GM12801 (cell line): ENCODE data around the gene MCC.

Experiments
- TF ChIP-seq, protein P1 (sequence below): IDR thresholded peaks from one replicate; pipeline ENCODE4 v1.5.1; 2011; ENCODE audit warnings: control low read depth; ENCODE audit not compliant: insufficient read length; ENCODE audit errors: extremely low read depth

Gene MCC

GRCh38 chr5:113093558-113093957 is 394.7 kb downstream of the MCC start:
- TF ChIP-seq, protein P1, sequence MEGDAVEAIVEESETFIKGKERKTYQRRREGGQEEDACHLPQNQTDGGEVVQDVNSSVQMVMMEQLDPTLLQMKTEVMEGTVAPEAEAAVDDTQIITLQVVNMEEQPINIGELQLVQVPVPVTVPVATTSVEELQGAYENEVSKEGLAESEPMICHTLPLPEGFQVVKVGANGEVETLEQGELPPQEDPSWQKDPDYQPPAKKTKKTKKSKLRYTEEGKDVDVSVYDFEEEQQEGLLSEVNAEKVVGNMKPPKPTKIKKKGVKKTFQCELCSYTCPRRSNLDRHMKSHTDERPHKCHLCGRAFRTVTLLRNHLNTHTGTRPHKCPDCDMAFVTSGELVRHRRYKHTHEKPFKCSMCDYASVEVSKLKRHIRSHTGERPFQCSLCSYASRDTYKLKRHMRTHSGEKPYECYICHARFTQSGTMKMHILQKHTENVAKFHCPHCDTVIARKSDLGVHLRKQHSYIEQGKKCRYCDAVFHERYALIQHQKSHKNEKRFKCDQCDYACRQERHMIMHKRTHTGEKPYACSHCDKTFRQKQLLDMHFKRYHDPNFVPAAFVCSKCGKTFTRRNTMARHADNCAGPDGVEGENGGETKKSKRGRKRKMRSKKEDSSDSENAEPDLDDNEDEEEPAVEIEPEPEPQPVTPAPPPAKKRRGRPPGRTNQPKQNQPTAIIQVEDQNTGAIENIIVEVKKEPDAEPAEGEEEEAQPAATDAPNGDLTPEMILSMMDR, result no peak

DNA sequence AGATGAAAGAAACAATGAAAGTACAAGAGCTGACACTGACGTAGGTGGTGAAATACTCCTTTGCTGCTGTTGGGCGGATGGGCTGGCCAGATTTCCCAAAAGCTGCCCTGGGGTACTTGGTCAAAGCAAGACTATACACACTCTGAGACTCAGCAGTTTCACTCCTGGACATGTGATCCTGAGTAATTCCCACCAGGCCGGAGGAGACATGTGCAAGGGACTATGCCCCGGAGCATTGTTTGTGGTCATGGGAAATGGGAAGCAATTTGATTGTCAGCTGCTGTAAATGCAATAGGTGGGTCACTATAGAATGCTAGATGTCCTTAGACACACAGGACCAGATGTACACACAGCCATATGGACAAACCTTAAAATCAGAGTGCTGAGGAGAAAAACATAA is 395.6 kb downstream of the MCC start:
- TF ChIP-seq, protein P1, result no peak

GRCh38 chr5:113091622-113092021 is 396.6 kb downstream of the MCC start:
- TF ChIP-seq, protein P1, result no peak

GRCh38 chr5:113090336-113091106 is 397.7 kb downstream of the MCC start:
- TF ChIP-seq, protein P1, result no peak

DNA sequence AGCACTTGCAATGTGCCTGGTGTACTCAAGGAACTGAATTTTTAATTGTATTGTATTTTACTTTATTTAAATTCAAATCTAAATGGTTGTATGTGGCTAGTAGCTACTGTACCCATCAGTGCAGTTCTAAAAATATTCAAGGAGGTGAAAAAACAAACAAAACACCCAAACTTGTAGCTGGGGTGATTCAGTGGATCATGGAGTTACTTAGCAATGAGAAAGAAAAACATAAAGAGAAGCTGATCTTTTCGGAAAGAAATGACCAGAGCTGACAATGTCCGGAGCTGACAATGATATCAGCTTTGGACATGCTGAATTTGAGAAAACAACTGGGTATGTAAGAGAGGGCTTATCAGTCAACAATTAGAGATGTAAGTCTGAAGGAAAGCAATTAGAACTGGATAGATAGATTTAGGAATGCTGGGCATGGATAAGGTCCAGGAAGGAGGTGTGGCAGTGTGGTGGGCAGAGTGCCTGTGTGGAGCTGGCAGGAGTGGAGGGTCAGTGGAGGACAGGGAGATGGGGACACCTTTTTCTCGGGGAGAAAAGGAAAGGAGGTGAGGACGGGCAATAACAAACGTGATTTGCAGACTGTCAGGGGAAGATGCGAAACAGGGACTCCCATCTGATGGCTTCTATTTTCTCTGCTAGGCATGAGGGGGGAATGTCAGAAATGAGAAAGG is 398.5 kb downstream of the MCC start:
- TF ChIP-seq, protein P1, result no peak

DNA sequence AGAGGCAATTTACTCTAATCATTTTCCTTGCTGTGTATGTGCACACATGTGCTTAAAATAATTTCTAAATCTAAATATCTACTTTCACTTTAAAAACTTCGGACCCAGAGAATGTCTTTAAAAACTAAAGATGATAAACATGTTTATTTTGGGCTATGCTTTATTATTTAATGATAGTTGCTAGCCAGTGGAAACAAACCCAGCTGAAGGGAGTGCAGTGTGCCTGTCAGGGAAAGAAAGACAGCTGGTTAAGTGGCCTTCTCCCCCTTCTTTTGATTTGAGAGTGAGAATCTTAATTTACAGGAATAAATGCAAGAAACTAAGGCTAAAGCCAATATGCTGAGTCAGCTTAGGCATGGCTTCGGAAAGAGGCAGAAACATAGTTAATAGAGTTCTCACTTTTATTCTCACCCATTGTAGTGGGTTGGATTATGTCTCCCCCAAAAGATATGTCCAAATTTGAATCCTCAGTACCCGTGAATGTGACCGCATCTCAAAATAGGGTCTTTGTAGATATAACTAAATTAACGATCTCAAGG is 400.2 kb downstream of the MCC start:
- TF ChIP-seq, protein P1, result no peak

DNA sequence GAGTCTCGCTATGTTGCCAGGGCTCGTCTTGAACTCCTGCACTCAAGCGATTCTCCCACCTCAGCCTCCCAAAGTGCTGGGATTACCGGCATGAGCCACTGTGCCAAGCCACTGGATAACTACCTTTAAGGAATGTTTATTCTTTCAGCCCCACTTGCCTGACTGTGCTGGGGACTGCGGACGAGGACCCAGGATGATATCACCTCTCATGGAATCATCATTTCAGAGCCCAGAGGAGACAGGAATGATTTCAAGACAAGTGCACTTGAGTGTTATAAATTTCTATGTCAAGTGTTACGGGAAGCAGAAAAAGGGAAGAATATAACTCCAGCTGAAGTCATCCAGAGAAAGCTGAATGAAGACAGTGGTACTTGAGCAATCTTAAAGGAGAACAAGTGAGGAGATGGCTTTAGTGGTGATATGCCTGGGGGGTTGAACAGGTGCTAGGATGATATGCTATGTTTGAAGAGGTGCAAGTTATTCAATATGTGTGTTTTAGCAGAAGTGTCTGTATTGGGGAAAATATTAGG is 402.3 kb downstream of the MCC start:
- TF ChIP-seq, protein P1, result no peak
